NOMO-1 treated with dmso at 0.1 percent for 144 hours (cell line): ENCODE measurements around the gene COL4A4.

Experiments used
- DNase-seq: peaks from one replicate; lab custom pipeline; 2025; ENCODE audit not compliant: unreplicated experiment; lab: John Stamatoyannopoulos, UW

Gene COL4A4

GRCh38 chr2:226984750-226985582 is 179.0 kb downstream of the COL4A4 start:
- no peak for DNase-seq

- DNase-seq, result no peak
Observed at GRCh38 chr2:226983895-226984749, 179.9 kb downstream of the COL4A4 start.

- DNase-seq, result no peak
Observed at GRCh38 chr2:226981791-226982326, 182.1 kb downstream of the COL4A4 start.

DNA sequence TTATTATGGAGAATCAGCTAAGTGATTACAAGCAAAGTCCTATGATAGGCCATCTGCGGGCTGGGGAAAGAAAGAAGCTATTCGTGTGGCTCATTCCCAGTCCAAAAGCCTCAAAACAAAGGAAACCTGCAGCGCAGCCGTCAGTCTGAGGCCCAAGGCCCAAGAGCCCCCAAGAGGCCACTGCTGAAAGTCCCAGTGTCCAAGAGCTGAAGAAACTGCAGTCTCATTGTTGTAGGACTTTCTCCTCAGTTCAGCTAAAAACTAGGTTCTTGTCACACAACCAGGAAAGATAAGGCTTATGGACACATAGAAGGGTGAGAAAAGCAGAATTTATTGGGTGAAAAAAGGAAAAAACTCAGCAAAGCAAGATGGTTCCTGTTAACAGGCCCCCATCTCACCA is 185.0 kb downstream of the COL4A4 start:
- DNase-seq, result no peak

DNA sequence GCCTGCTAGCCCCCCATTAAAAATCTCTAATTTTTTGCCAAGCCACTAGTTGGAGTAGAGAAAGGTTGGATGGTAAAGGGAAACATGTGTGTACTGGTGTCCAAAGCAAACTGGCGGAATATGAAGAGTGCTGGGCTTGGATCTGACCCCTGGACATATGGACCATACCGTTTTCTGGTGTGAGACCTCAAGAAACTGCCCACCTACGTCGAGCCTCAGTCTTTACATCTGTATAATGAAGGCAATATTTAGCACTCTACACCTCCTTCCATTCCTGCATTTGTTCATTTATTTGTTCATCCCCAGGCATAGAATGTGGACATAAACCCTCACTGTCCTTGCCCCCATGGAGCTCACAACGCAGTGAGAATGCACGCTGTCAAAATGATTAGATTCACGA is 185.7 kb downstream of the COL4A4 start:
- DNase-seq, result no peak

DNA sequence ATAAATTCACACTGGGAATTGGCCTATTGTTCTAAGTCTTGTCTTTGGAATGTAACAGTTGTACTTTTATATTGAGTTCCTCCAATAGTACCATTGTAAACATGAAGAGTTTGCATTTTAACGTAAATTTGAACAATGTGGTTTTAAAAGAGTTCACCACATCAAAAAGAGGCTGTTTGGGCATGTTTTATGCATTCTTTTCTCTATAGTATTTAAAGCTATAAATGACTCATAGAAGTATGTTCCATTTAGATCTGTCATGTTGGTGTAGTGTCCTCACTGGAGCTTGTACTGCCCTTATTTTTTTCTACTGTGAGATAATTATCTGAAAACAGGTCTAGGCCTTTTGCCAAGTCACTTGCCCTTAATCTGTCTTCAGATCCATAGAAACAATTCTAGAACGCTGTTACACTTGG is 186.2 kb downstream of the COL4A4 start:
- no peak for DNase-seq

GRCh38 chr2:226973816-226974215 is 190.2 kb downstream of the COL4A4 start:
- no peak for DNase-seq

DNA sequence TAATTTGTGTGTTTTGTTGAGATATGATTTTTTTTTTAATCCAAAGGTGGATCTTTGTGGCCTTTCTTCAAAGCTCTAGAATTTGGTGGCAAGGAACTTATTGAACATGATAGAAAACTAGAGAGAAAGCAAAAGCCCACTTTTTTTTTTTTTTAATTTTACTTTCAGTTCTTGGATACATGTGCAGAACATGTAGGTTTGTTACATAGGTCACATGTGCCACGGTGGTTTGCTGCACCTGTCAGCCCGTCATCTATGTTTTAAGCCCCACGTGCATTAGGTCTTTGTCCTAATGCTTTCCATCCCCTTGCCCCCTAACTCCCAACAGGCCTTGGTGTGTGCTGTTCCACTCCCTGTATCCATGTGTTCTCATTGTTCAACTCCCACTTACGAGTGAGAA is 192.2 kb downstream of the COL4A4 start:
- DNase-seq, result no peak

GRCh38 chr2:226971084-226971483 is 192.9 kb downstream of the COL4A4 start:
- no peak for DNase-seq

DNA sequence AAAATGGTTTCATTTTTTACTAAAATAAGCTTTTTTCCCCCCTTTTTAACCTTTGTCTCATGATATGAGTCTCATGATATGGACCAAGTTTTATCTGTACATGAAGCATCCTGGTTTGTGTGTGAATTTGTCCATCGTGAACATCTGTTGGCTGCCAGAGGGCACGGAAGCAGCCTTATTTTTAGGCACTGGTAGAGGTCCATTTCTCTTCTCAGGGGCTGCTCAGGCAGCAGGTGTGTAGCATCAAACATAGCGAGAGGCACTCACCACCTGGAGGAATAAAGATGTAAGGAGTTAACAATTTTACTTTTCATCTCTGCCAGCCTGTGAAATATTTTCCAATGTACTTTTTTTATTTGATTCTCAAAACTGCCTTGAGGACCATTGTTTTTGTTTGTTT is 193.6 kb downstream of the COL4A4 start:
- DNase-seq, result no peak

- no peak for DNase-seq
Observed at GRCh38 chr2:226969417-226970080, 194.5 kb downstream of the COL4A4 start.

DNA sequence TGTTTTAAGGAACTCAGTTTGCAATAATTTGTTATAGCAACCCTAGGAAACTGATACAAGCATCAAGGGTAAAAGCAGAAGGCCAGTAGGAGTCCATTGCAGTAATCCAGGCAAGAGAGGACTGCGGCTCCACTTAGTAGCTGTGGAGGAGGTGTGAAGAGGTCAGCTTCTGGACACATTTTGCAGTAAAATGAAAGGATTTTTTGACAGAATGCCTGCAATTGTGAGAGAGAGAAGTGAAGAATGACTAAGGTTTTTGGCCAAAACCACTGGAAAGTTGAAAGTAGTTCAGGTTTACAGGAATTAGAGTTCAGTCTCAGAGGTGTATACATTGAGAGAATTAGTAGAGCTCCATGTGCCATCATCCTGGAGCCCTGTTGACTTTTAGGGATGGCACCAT is 198.6 kb downstream of the COL4A4 start:
- no peak for DNase-seq

GRCh38 chr2:226963528-226963927 is 200.5 kb downstream of the COL4A4 start:
- DNase-seq, result no peak

DNA sequence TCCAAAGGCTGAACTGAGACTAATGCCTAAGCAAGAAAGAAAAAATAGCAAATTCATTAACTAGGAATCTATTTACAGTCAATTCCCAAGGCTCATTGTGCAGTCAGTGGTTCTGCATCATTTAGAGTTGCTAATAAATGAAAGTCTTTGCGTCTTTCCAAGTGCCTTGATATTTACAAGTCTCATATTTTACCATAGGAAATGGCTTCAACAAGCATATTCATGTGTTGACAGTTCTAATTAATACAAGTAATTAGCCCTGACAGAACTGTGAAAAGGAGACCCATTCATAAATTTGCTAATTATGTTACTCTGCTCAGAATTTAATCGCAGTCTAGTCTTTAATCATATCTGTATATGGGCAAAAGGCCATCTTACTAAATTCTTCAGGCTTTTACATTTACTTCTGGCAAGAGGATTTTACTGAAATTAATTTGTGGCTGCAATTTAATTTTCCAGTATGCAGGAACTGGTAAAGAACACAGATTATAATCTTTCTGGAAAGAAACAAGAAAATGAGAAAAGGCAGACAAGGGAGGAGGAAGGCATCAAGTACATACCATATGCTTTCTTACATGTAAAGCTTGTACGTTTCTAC is 201.7 kb downstream of the COL4A4 start:
- DNase-seq, result no peak

- no peak for DNase-seq
Observed at GRCh38 chr2:226959418-226959817, 204.6 kb downstream of the COL4A4 start.

DNA sequence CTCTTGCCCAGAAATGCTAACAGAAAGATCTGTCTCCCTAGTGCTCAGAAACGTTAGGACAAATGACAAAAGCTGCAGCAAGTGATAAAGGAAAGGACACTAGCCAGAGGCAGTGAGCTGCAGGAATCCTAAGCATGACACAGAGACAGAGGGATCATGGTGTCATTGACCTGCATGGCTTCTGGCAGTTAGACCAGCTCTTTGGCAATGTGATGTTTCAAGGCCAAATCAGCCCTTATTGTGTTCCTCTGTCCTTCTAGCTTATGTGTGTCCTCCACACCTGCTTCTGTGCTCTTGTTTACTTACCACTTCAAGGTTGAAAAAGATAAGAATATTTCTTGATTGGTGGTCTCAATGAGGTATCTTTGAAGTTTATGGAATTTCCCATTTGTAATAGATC is 207.3 kb downstream of the COL4A4 start:
- DNase-seq, result no peak

DNA sequence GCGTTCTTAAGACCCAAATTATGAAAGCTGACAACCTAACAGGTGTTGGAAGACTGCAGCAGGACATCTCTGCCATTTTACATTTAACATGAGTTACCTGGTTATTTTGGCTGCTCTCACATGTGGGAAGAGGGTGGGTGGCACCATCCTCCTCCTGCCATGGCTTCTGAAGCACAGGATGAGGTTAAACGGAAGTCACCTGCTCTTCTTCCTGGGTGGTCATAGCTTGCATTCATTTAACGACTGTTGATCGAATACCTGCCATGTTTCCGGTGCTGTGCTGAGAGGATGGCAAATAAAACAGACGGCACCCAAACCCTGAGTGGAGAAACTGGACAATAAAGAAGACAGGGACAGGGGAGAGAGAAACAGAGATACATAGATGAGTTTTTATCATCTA is 210.2 kb downstream of the COL4A4 start:
- no peak for DNase-seq

GRCh38 chr2:226953206-226953605 is 210.8 kb downstream of the COL4A4 start:
- no peak for DNase-seq
